NT2/D1 (cell line): ENCODE data around the gene RPP25L.

Experiments
- DNase-seq: peaks from one replicate; pipeline ENCODE4 v3.0.0-alpha.2; 2011; ENCODE audit warnings: low read depth, low spot score
- H3K27me3 ChIP-seq: 2 replicates; pipeline ENCODE4 v1.6.0; 2011; ENCODE audit warnings: mild to moderate bottlenecking; ENCODE audit not compliant: insufficient read length, insufficient read depth
- H3K36me3 ChIP-seq: 2 replicates; pipeline ENCODE4 v1.6.1; 2011; ENCODE audit warnings: mild to moderate bottlenecking, low read length, mixed read lengths; ENCODE audit not compliant: insufficient read depth, insufficient read length
- H3K4me1 ChIP-seq: 2 replicates; pipeline ENCODE4 v1.5.1; 2011; ENCODE audit not compliant: insufficient read depth, insufficient read length
- H3K4me3 ChIP-seq: 2 replicates; pipeline ENCODE4 v1.5.1; 2011; ENCODE audit warnings: low read depth; ENCODE audit not compliant: insufficient read length
- H3K9ac ChIP-seq: 2 replicates; pipeline ENCODE4 v1.6.0; 2011; ENCODE audit warnings: low read depth; ENCODE audit not compliant: insufficient read length
- H3K9me3 ChIP-seq: 2 replicates; pipeline ENCODE4 v1.5.1; 2011; ENCODE audit warnings: mild to moderate bottlenecking, low read length; ENCODE audit not compliant: insufficient read depth
- SUZ12 ChIP-seq: IDR thresholded peaks from 2 replicates; pipeline ENCODE4 v1.6.1; 2011; ENCODE audit not compliant: insufficient read length, insufficient read depth; ENCODE audit errors: extremely low read depth
- YY1 ChIP-seq: IDR thresholded peaks from 2 replicates; pipeline ENCODE4 v1.6.1; 2011; ENCODE audit not compliant: insufficient read length, insufficient read depth
- ZNF274 ChIP-seq: IDR thresholded peaks from 2 replicates; pipeline ENCODE4 v1.6.1; 2011; ENCODE audit warnings: mild to moderate bottlenecking, low read depth, low read length

RPP25L gene

DNA sequence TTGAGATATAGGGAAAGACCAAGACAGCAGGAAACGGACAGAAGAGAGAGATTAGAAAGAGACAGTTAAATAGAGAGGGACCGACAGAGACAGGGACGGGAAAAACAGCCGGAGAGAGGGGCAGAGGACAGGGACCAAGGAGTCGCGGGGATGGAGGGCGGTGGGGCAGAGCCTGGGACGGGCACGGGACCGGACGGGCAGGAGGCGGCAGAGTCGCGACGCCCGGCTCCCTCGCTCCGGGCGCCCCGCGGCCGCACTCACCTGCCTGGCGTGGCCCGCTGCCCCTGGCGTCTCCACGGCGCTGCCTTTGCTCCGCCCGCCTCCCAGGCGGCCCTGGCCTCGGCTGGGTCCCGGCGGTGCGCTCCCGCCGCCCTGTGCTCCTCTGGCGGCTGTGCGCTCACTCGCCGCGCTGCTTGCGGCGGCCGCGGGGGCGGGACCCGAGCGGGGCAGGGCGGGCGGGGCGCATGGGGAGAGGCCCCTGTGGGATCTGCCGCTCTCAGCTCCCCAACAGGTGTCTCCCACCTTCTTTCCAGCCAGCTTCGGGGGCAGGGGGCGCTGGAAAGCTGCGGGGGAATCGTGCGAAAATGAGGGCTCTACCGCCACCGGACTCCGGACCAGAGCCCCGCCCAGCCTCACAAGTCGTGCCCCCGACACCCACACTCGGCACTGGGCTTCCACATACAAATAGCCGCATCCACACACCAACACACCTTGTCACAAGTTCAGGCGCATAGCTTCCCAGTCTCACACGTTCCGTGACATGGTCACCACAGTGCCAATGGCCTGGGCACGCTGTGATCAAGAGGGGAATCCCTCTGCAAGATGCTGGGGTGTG is 17.0 kb upstream of the RPP25L start, which contains the start of gene ARID3C:
Gene ARID3C, minus strand, starts transcription at position 411 of the 835 bp plus-strand sequence. CDS start 1,052 bp downstream, outside the sequence.
- Histone ChIP-seq H3K4me3 (peak within 1 kb of the TSS; percentile 41), H3K9ac (peak within 1 kb of the TSS; percentile 71), H3K4me1 (peaks cover 6% of the 10 kb centered on the region), H3K9me3 (no peaks in the 10 kb centered on the region), H3K27me3 (peaks cover 77% of the 10 kb centered on the region), H3K36me3 (no peaks in the 10 kb centered on the region)
- DNase-seq: no peak
- TF ChIP-seq SUZ12 (no peak), ZNF274 (no peak), YY1 (no peak)

GRCh38 chr9:34627716-34628655 is 16.1 kb upstream of the RPP25L start:
- peaks cover 3% of the 10 kb centered on the region for H3K4me1 ChIP-seq
- no peak for TF ChIP-seq SUZ12
- no peak for TF ChIP-seq YY1
- TF ChIP-seq ZNF274: no peak
- no peak for DNase-seq
- peaks cover 78% of the 10 kb centered on the region for H3K27me3 ChIP-seq
- H3K9me3 ChIP-seq: no peaks in the 10 kb centered on the region
- H3K4me3 ChIP-seq: peak overlapping the region; percentile 41
- H3K36me3 ChIP-seq: no peaks in the 10 kb centered on the region
- no peak overlapping the region for H3K9ac ChIP-seq

GRCh38 chr9:34625186-34625486 is 13.2 kb upstream of the RPP25L start:
- no peak overlapping the region for H3K4me3 ChIP-seq
- no peak overlapping the region for H3K9ac ChIP-seq
- peaks cover 63% of the 10 kb centered on the region for H3K27me3 ChIP-seq
- H3K9me3 ChIP-seq: no peaks in the 10 kb centered on the region
- no peak for DNase-seq
- H3K4me1 ChIP-seq: no peaks in the 10 kb centered on the region
- TF ChIP-seq YY1 (no peak), SUZ12 (no peak), ZNF274 (no peak)
- H3K36me3 ChIP-seq: no peaks in the 10 kb centered on the region

GRCh38 chr9:34624475-34625185 is 12.7 kb upstream of the RPP25L start:
- H3K4me3 ChIP-seq: no peak overlapping the region
- no peaks in the 10 kb centered on the region for H3K36me3 ChIP-seq
- no peak overlapping the region for H3K9ac ChIP-seq
- no peaks in the 10 kb centered on the region for H3K4me1 ChIP-seq
- DNase-seq: no peak
- TF ChIP-seq ZNF274 (no peak), SUZ12 (no peak), YY1 (no peak)
- H3K9me3 ChIP-seq: no peaks in the 10 kb centered on the region
- peaks cover 57% of the 10 kb centered on the region for H3K27me3 ChIP-seq

- no peaks in the 10 kb centered on the region for H3K36me3 ChIP-seq
- TF ChIP-seq YY1 (no peak), SUZ12 (no peak), ZNF274 (no peak)
- no peak overlapping the region for H3K9ac ChIP-seq
- DNase-seq: no peak
- no peaks in the 10 kb centered on the region for H3K4me1 ChIP-seq
- no peaks in the 10 kb centered on the region for H3K9me3 ChIP-seq
- H3K4me3 ChIP-seq: no peak overlapping the region
- peaks cover 48% of the 10 kb centered on the region for H3K27me3 ChIP-seq
Observed at GRCh38 chr9:34623374-34624235, 11.7 kb upstream of the RPP25L start.

- Histone ChIP-seq H3K4me3 (peak within 1 kb of the TSS; percentile 86), H3K4me1 (no peaks in the 10 kb centered on the region)
- DNase-seq: peak; percentile 86
Observed at GRCh38 chr9:34620061-34620994, 8.4 kb upstream of the RPP25L start, which contains the start of gene DCTN3. Gene DCTN3, minus strand, starts transcription at chr9:34620495. Its CDS starts 31 bp downstream, at chr9:34620464.

More at GRCh38 chr9:34620061-34620994, 8.4 kb upstream of the RPP25L start, which contains the start of gene DCTN3:
- no peaks in the 10 kb centered on the region for H3K9me3 ChIP-seq
- peaks cover 15% of the 10 kb centered on the region for H3K27me3 ChIP-seq
- peak within 1 kb of the TSS; percentile 88 for H3K9ac ChIP-seq
- peaks cover 27% of the 10 kb centered on the region for H3K36me3 ChIP-seq
- TF ChIP-seq SUZ12: no peak
- peak; percentile 30 for TF ChIP-seq YY1
